ENCODE results near the gene SERPINB2. TPM values are rescaled to one million over a fixed set of nuclear protein-coding genes. Genes with fewer than 3 reads are reported as not detected.

The SERPINB2 gene
- total RNA-seq, 1 donor from 2014 or later, result not detected

DNA sequence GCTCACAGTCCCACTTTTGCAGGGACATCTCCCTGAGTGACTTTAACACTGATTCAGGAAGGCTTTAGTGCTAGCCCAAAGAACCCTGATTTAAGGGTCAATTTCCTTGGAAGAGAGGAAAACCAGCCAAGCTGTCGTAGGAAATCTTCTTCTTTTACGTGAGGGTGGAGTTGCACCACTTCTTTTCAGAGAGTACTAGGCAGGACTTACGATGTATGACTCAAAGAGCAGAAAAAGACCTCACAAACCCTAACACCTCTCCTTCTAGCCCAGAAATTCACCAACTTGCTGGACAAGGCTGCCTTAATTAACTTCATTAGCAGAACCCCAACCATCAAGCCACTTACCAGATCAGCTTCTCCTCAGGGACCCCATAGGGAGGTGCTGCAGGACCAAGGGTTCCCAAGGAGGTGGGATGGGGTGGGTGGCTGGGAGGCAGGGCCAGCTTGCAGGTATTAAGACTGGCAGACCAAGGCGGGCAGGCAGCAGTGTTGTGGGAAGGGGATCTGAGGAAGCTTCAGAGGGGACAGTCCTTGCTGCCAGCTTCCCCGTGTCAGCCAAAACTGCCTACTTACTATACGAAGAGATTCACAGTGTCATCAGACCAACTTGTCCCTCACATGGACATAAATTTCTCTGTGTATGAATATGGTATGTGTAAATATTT lies 6.7 kb downstream of the SERPINB2 start:
- intact Hi-C loops (cut with micrococcal nuclease), result no loop called here
- H3K4me3 ChIP-seq, result no peak overlapping the region
- H3K27ac ChIP-seq (replicated peaks), result no peak overlapping the region
- H3K36me3 ChIP-seq, result no peaks in the 10 kb centered on the region
- H3K27me3 ChIP-seq (ENCODE audit: low read depth), result peaks cover 5% of the 10 kb centered on the region
- DNase-seq, result no peak
- no peaks in the 10 kb centered on the region for H3K4me1 ChIP-seq
- TF ChIP-seq, protein P1, sequence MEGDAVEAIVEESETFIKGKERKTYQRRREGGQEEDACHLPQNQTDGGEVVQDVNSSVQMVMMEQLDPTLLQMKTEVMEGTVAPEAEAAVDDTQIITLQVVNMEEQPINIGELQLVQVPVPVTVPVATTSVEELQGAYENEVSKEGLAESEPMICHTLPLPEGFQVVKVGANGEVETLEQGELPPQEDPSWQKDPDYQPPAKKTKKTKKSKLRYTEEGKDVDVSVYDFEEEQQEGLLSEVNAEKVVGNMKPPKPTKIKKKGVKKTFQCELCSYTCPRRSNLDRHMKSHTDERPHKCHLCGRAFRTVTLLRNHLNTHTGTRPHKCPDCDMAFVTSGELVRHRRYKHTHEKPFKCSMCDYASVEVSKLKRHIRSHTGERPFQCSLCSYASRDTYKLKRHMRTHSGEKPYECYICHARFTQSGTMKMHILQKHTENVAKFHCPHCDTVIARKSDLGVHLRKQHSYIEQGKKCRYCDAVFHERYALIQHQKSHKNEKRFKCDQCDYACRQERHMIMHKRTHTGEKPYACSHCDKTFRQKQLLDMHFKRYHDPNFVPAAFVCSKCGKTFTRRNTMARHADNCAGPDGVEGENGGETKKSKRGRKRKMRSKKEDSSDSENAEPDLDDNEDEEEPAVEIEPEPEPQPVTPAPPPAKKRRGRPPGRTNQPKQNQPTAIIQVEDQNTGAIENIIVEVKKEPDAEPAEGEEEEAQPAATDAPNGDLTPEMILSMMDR (IDR thresholded peaks at IDR 0.05; ENCODE audit: borderline replicate concordance), result no peak
- no peaks in the 10 kb centered on the region for H3K9me3 ChIP-seq (replicated peaks)

DNA sequence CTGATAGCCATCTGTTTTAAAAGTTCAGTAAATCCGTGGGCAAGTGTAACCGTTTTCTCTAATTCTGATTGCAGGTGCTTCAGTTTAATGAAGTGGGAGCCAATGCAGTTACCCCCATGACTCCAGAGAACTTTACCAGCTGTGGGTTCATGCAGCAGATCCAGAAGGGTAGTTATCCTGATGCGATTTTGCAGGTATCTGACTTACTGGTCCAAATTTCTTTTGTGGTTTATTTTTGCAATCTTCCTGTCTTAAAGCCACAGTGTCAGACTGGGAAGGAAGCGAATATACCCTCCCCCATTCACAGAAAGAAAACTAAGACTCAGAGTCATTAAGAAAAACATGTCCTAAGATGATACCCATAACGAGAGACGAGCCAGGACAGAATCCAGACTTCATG lies 7.7 kb downstream of the SERPINB2 start:
- DNase-seq, result no peak
- intact Hi-C loops (cut with micrococcal nuclease), result no loop called here
- no peak overlapping the region for H3K27ac ChIP-seq (replicated peaks)
- no peaks in the 10 kb centered on the region for H3K4me1 ChIP-seq
- TF ChIP-seq, protein P1 (IDR thresholded peaks at IDR 0.05; ENCODE audit: borderline replicate concordance), result no peak
- H3K9me3 ChIP-seq (replicated peaks), result no peaks in the 10 kb centered on the region
- H3K36me3 ChIP-seq, result no peaks in the 10 kb centered on the region
- H3K27me3 ChIP-seq (ENCODE audit: low read depth), result peaks cover 4% of the 10 kb centered on the region
- no peak overlapping the region for H3K4me3 ChIP-seq

GRCh38 chr18:63897072-63897471 lies 9.6 kb downstream of the SERPINB2 start:
- Histone ChIP-seq H3K4me1 (no peaks in the 10 kb centered on the region), H3K36me3 (no peaks in the 10 kb centered on the region), H3K27me3 (ENCODE audit: low read depth) (no peaks in the 10 kb centered on the region), H3K27ac (replicated peaks) (no peak overlapping the region), H3K4me3 (no peak overlapping the region), H3K9me3 (replicated peaks) (no peaks in the 10 kb centered on the region)
- TF ChIP-seq, protein P1 (IDR thresholded peaks at IDR 0.05; ENCODE audit: borderline replicate concordance), result no peak
- no peak for DNase-seq
- intact Hi-C loops (cut with micrococcal nuclease), result no loop called here

GRCh38 chr18:63899206-63899605 lies 11.7 kb downstream of the SERPINB2 start:
- no peak for DNase-seq

GRCh38 chr18:63903851-63904570 lies 16.5 kb downstream of the SERPINB2 start:
- H3K27me3 ChIP-seq (ENCODE audit: low read depth), result no peaks in the 10 kb centered on the region
- DNase-seq, result no peak
- no peak overlapping the region for H3K4me3 ChIP-seq
- H3K36me3 ChIP-seq, result no peaks in the 10 kb centered on the region
- no peaks in the 10 kb centered on the region for H3K9me3 ChIP-seq (replicated peaks)
- H3K27ac ChIP-seq (replicated peaks), result no peak overlapping the region
- TF ChIP-seq, protein P1 (IDR thresholded peaks at IDR 0.05; ENCODE audit: borderline replicate concordance), result no peak
- no peaks in the 10 kb centered on the region for H3K4me1 ChIP-seq
- intact Hi-C loops (cut with micrococcal nuclease), result no loop called here

More at GRCh38 chr18:63899206-63899605, 11.7 kb downstream of the SERPINB2 start:
- Histone ChIP-seq H3K27me3 (ENCODE audit: low read depth) (no peaks in the 10 kb centered on the region), H3K4me3 (no peak overlapping the region), H3K4me1 (no peaks in the 10 kb centered on the region), H3K36me3 (no peaks in the 10 kb centered on the region), H3K27ac (replicated peaks) (no peak overlapping the region), H3K9me3 (replicated peaks) (no peaks in the 10 kb centered on the region)
- TF ChIP-seq, protein P1 (IDR thresholded peaks at IDR 0.05; ENCODE audit: borderline replicate concordance), result no peak
- intact Hi-C loops (cut with micrococcal nuclease), result no loop called here

Data from left ventricle myocardium inferior (tissue), 1 donor.